KOPT-K1 (cell line): ENCODE measurements around the gene TMEM140.
A peak's percentile ranks its signal among the peaks of the same experiment; 100 is the strongest.
"Not testable (repeated sequence)": the region's sequence is repeated elsewhere in the genome, so short reads cannot be mapped to it uniquely, and the experiment has no call there.

Source experiments
- H3K27ac ChIP-seq: fragments of 200-600 bp; sonication (generic); 2 replicates; pipeline ENCODE4 v1.5.1; 2016; ENCODE audit warnings: antibody characterized with exemption, mild to moderate bottlenecking, low read depth, low read length; ENCODE audit not compliant: poor library complexity, severe bottlenecking
- H3K36me3 ChIP-seq: fragments of 200-600 bp; sonication (generic); 2 replicates; pipeline ENCODE4 v1.5.1; 2017; ENCODE audit warnings: antibody characterized with exemption, mild to moderate bottlenecking, low read length, moderate library complexity; ENCODE audit not compliant: insufficient read depth
- H3K9me3 ChIP-seq: fragments of 200-600 bp; sonication (generic); 2 replicates; pipeline ENCODE4 v1.5.1; 2017; ENCODE audit warnings: antibody characterized with exemption, low read length, mild to moderate bottlenecking; ENCODE audit not compliant: insufficient read depth, poor library complexity, severe bottlenecking

TMEM140 gene

GRCh38 chr7:135204876-135205275 lies 57.0 kb downstream of the TMEM140 start:
- Histone ChIP-seq H3K9me3 (no peaks in the 10 kb centered on the region), H3K36me3 (peaks cover 37% of the 10 kb centered on the region; the same call in 1 of the 2 replicates), H3K27ac (no peak overlapping the region)

DNA sequence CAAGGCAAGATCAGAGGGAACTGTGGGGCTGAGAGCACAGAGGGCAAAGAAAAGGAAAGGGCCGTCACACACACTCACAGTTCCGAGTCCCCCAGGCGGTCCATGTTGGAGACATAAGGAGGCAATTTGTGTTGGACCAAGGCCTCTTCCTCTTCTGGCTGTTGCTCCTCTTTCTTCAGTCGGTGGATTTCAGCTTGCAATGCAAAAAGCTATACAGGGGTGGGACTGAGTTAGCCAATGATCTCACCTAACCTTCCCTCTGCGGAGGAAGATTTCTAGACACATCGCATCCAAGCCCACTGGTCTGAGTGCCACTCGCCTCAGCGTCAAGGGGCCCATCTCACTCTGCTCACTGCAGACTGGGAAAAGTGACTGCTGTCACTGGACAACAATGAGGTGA lies 58.0 kb downstream of the TMEM140 start:
- Histone ChIP-seq H3K9me3 (no peaks in the 10 kb centered on the region), H3K27ac (no peak overlapping the region), H3K36me3 (peaks cover 30% of the 10 kb centered on the region; the same call in 1 of the 2 replicates)

GRCh38 chr7:135206941-135207391 lies 59.1 kb downstream of the TMEM140 start:
- H3K27ac ChIP-seq = no peak overlapping the region
- H3K36me3 ChIP-seq = peaks cover 19% of the 10 kb centered on the region; the same call in 1 of the 2 replicates
- no peaks in the 10 kb centered on the region for H3K9me3 ChIP-seq

GRCh38 chr7:135207406-135208101 lies 59.7 kb downstream of the TMEM140 start:
- Histone ChIP-seq H3K36me3 (0 out of 2 replicates have a peak, but pooled peaks cover 15% of the 10 kb centered on the region), H3K9me3 (no peaks in the 10 kb centered on the region), H3K27ac (no peak overlapping the region)

- Histone ChIP-seq H3K27ac (no peak overlapping the region), H3K9me3 (no peaks in the 10 kb centered on the region), H3K36me3 (0 out of 2 replicates have a peak, but pooled peaks cover 15% of the 10 kb centered on the region)
These were observed 60.4 kb downstream of the TMEM140 start for GRCh38 chr7:135208102-135208793.

GRCh38 chr7:135209225-135209834 lies 61.5 kb downstream of the TMEM140 start:
- 0 out of 2 replicates have a peak, but pooled peaks cover 6% of the 10 kb centered on the region for H3K36me3 ChIP-seq
- H3K27ac ChIP-seq = no peak overlapping the region
- no peaks in the 10 kb centered on the region for H3K9me3 ChIP-seq

- Histone ChIP-seq H3K27ac (peak overlapping the region; percentile 40), H3K36me3 (no peaks in the 10 kb centered on the region), H3K9me3 (no peaks in the 10 kb centered on the region)
These were observed 63.0 kb downstream of the TMEM140 start for GRCh38 chr7:135210888-135211178.

DNA sequence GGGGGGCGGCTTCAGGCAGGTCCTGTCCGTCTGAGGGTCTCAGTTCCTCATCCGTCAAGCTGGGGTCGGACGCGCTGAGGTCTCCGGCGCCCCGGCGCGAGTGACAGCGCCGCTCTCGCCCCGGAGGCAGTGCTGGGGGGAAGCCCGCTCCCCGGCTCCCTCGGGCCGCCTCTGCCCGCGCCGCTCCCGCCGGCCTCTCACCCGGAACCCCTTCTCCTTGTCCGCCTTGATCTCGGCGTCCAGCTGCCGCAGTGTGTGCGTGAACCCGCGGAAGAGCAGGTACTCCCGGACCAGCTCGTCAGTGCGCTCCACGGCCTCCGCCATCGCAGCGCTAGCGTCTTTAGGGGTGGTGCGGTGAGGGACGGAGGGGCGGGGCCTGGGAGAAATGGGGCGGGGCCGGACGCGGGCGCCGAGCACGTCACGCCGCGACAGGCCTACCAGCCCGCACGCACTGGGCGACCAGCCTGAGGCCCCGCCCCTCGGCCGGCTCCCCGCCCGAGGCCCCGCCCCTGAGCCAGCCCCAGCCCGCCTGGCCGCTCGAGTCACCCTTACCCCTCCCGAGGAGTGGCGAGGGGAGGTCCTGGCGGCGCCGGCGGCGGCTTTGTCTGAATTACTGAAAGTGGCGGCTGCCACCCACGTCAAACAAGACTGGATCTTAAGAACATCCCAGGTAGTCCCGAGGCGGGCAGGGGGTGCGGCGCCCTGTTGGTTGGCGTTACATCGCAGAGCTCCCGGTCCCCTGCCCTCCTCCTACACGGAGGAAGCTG lies 63.5 kb downstream of the TMEM140 start, which contains the start of gene WDR91:
Gene WDR91 (minus strand): TSS at position 348 of the 767 bp plus-strand sequence. CDS start 24 bp downstream, at position 324.
- Histone ChIP-seq H3K9me3 (no peaks in the 10 kb centered on the region), H3K36me3 (no peaks in the 10 kb centered on the region), H3K27ac (peak within 1 kb of the TSS; percentile 47)

DNA sequence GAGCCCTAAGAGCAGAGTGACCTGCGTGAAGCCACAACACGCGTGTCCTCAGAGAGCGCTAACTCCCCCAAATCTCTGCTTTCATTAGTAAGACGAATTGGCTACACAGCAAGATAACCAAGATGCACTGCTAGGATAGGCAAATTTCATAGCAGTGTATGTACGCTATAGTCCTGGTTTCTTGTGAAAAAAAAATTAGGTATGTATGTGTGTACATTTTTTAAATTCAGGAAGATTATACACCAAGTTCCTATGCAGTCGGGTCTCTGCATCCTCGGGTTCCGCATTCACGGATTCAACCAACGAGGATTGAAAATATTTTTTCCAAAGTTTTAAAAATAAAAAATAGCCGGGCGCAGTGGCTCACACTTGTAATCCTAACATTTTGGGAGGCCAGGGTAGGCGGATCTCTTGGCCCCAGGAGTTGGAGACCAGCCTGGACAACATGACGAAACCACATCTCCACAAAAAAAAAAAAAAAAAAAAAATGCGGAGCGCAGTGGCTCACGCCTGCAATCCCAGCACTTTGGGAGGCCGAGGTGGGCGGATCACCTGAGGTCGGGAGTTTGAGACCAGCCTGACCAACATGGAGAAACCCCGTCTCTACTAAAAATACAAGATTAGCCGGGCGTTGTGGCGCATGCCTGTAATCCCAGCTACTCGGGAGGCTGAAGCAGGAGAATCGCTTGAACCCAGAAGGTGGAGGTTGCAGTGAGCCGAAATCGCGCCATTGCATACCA lies 64.2 kb downstream of the TMEM140 start:
- peak overlapping the region; percentile 47 for H3K27ac ChIP-seq
- not testable (repeated sequence) for H3K36me3 ChIP-seq, H3K9me3 ChIP-seq

DNA sequence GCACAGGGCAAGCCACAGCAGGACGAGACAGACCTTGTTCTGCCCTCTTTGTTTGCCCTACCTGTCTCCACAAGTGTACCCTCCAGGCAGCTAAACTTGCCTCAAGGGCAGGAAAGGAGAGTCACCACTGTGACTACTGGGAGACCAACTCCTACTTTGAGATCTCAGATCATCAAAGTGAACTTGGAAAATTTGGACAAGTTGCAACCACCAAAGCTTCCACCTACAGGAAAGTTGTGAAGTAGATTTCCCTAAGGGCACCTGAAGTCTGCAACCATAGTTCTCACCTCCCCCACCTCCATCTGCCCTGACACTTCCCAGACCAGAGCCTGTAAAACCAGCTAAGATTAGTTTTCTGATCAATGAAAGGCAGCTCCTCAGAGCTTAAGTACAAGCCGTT lies 66.0 kb downstream of the TMEM140 start:
- Histone ChIP-seq H3K9me3 (no peaks in the 10 kb centered on the region), H3K36me3 (no peaks in the 10 kb centered on the region), H3K27ac (no peak overlapping the region)

DNA sequence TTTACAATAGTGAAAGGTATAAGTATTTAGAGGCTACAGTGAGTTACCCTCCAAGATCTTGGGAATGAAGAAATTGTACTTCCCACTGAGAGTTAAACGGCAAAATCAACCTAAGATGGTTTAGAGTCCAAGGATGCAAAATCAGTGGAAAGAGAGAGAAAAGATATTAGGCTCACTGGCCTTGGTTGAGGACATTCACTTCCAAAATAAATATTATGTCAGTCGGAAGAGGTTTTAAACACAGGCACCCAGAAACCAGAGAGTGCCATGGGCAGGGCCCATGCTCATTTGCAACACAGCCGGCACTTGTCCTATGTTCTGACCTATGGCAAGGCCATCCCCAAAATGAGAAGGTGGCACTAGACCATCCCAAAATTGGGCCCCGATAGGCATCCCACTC lies 67.3 kb downstream of the TMEM140 start:
- Histone ChIP-seq H3K9me3 (no peaks in the 10 kb centered on the region), H3K27ac (no peak overlapping the region), H3K36me3 (no peaks in the 10 kb centered on the region)

DNA sequence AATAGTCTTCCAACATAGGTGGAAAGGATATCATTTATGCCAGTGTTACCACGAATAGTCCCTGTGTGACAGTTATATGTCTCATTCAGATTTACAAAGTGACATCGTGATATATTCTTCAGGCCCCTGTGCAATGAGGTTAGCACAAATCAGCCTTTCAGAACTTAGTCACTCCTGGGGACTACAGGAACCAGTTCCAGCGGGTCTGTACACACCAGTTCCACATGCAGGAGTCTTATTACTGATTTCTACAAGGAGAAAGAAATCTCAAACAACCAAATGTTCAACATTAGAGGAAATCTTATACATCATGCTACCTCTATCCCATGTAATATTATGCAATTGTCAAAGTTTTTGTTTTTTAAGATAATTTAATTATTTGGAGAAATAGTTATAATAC lies 67.8 kb downstream of the TMEM140 start:
- Histone ChIP-seq H3K36me3 (no peaks in the 10 kb centered on the region), H3K9me3 (no peaks in the 10 kb centered on the region), H3K27ac (no peak overlapping the region)
